GM18505 (cell line): ENCODE data around the gene PHOSPHO2.

ENCODE experiments used
- ATAC-seq: cut with Tn5 transposase; IDR thresholded peaks from one replicate; pipeline ENCODE4 v1.9.1; 2021; ENCODE audit not compliant: unreplicated experiment
- POLR2A ChIP-seq: IDR thresholded peaks from 4 replicates; pipeline ENCODE4 v1.6.1; 2011; ENCODE audit warnings: borderline replicate concordance; ENCODE audit not compliant: insufficient read depth, insufficient read length; ENCODE audit errors: extremely low read depth

PHOSPHO2 gene

DNA sequence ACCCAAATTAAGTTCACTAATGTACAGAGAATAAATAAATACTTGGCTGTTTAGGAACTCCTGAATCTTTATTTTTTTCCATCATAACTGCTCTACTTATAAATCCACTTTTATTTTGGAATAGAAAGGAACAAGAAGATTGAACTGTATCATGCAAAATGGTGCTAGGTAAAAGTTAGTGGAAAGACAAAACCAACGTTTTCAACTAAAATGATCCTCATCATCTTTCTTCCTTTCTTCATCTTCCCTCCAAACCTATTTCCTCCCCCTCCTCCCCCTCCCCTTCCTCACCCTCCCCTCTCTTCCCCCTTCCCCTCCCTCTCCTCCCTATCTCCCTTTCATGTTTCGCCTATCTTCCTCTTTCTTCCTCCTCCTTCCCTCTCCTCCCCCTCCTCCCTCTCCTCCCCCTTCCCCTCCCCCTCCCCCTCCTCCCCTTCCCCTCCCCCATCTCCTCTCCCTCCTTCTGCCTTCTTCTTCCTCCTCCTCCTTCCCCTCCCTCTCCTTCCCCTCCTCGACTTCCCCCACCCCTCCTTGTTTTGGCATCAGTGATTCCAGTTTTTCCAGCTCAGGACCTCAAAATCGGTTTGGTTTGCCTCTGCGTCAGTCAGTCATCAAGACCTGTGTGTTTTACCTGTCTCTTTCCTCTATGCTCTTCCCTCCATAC, 44.4 kb downstream of the PHOSPHO2 start:
- no peak for ATAC-seq
- no peak for TF ChIP-seq POLR2A

DNA sequence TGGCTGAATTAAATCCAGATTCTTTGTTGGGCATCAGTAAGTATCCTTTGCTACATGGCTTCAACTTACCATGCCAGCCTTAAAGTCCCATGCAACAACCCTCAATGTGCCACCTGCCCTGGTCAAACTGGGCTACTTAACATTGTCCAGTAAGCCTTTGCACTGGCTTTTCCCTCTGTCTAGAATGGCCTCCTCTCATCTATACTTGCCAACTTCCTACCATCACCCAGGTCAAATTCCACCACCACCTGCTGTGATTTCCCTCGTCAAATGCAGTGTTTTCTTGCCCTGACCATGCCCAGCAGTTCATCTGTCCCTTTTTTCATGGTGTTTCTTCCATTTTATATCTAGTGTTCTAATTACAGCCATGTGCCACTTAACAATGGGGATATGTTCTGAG, 45.1 kb downstream of the PHOSPHO2 start:
- ATAC-seq, result no peak
- no peak for TF ChIP-seq POLR2A

DNA sequence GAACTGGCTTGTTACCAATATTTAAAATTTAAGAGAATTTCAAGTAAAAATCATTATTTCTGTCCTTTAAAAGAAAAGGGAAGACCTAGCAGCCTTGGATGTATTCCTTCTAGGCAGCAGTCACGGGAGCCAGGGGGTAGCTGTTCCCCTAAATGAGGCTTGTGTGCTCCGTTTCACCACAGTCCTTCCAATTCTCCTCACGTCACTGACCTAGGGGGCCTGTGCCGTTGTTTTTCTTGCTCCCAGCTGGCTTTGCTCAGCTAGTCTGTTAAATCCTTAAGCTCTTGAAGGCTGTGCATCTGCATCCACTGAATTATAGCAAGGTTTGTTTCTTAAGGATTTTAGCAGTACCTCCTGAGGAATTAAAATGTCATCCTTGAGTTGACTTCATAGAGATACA, 49.3 kb downstream of the PHOSPHO2 start:
- TF ChIP-seq POLR2A, result no peak
- no peak for ATAC-seq

DNA sequence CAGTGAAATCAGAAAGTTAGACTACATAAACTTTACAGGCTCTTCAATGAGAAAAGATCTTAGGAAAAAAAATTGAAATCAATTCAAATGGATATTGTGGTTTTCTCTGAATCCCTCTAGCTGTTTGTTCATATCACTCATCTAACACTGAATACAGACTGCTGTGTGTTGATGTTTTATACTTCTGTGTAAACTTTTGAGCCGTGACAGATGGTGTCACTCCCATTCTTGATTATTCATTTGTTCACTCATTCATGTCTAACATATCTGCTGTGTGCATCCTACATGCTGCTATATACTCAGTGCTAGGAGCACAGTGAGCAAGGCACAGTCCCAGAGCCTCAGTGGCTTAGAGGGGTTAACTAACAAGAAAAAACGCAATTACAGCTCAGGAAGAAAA, 52.0 kb downstream of the PHOSPHO2 start:
- no peak for ATAC-seq
- no peak for TF ChIP-seq POLR2A

DNA sequence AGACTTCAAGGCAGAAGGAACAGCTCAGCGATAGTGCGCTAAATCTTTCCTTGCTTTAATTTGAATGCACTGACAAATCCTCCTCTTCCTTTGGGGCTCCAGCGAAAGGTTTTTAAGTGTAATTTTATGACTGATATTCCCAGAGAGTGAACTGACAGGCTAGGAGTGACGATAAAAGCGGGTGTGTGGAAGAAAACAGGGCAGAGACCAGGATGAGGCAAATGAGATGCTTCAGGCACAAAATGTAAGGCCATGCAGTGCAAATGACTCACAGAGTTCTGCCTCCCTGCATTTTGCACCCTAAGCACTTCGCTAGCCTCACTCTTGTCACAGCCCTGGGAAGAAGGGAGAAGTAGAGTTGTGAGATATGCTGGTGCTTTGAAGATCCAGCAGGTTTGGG, 54.0 kb downstream of the PHOSPHO2 start:
- no peak for ATAC-seq
- TF ChIP-seq POLR2A, result no peak
